Effector CD8-positive, alpha-beta T cell (primary cell): Measurements from ENCODE around the gene SCN8A.

Experiments
- DNase-seq: peaks from one replicate; lab custom pipeline; 2025; lab: John Stamatoyannopoulos, UW

Gene SCN8A

DNA sequence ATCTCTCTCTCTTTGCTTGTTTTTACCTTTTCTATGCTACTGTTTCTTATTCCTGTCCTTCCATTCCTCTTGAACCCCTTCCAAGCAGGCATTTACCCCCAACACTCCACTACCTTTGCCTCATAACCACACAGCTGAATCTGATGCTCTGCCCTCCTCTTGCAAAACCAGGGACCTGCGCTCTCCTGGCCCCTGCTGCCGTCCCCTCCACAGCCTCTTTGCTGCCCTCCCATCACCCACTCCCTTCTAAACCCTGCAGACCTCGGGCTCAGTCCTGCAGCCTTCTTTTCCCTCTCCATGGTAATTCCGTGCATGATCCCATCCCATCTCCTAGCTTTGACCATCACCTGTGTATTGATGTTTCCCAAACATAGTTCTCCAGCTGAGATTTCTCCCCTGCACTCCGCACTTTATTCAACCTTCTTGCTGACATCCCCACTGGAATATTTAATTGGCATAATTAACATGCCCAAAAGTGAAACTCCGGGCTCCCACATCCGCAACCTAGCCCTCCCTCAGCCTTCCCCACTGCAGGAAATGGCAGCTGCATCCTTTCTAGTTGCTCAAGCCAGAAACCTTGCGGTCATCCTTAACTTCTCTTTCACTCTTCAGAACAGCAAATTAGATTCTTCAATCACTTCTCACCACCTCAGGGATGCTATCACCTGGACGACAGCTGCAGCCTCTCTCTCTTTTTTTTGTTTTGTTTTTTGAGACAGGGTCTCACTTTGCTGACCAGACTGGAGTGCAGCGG is 241.5 kb downstream of the SCN8A start:
- DNase-seq: no peak

- no peak for DNase-seq
These were observed 242.6 kb downstream of the SCN8A start for GRCh38 chr12:51833448-51834227.

DNA sequence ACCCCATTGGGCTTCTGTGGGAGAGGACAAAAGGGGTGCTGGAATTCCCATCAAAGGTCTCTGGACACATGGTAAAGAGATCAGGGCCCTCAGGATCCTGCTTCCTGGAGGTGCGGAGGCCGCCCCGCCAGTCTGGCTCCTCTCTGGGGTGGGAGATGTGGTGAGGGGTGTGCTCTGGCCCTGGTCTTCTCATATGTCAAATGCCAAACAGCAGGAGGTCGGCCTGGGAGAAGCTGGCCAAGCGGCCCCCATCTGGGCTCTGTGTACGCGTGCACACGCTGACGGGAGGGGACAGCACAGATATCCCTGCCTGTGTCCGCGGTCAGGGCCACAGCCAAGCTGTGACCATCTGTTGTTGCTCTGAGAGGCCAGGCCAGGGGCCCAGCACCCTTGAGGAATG is 243.4 kb downstream of the SCN8A start:
- DNase-seq: no peak

DNA sequence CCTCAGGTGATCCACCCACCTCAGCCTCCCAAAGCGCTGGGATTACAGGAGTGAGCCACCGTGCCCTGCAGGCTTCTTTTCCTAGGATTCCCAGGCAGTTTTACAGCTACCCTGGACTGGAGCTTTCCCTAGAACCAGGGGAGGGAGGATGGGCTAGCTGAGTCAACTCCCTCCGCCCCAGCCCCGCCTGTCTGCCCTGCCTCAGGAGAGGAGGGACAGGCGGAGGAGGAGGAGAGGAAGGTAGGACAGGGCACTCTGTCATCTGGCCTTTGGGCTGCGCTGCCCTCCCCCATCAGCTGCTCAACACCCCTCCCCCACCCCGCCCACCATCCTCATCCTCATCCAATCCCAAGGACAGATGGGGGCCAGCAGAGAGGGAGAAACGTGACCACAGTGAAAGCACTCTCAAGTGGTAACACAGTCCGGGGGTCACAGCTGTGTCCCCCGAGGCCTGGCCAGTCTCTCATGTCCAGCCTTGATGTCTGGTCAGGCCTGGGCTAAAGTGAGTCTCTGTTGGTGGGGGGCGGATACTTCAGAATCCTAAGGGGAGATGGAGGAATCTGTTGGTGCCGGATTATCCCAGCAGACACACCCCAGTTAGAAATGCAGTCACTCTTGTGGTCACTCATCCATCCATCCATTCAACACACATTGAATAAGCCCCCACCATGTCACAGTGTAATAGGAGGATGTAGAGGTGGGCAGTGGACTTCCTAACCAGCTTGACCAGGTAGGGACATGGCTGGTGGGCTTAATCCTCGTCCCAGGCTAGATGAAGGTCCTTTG is 245.2 kb downstream of the SCN8A start:
- DNase-seq: no peak

DNA sequence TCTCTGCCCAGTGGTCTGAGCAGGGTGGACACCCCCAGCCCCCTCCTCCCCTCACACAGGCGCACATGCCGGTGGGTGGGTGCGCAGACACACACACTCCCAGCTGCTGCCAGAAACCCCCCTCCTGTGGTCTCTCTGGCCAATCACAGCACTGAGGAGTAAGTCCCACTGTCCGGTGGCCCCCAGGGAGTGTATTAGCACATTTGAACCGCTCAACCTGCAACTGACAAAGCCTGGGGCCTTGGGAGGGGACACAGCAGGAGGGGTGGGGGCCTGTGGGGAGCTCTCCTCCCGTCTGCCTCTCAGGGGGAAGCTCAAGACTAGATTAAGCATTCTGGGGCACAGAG is 245.8 kb downstream of the SCN8A start:
- DNase-seq: no peak

- DNase-seq: no peak
These were observed 246.3 kb downstream of the SCN8A start for GRCh38 chr12:51837286-51837685.

DNA sequence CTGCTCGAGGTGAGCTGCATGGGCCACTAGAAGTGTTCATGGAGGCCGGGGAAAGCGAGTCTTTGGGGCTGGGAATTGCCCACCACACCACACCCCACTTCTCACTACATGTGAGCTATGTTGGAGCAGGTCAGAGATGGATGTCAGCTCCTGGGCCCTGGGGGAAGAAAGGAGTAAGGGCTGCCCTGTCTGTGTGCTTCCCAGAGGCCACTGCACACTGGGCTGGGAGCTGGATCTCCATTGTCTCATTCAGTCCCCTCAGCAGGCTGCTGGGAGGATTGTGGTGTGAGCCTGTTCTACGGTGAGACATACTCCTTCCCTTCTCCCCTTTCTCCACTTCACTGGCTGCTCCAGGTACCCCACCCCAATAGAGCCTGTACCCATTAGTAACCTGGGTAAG is 247.0 kb downstream of the SCN8A start:
- DNase-seq: no peak

GRCh38 chr12:51838762-51839161 is 247.7 kb downstream of the SCN8A start:
- DNase-seq: no peak

DNA sequence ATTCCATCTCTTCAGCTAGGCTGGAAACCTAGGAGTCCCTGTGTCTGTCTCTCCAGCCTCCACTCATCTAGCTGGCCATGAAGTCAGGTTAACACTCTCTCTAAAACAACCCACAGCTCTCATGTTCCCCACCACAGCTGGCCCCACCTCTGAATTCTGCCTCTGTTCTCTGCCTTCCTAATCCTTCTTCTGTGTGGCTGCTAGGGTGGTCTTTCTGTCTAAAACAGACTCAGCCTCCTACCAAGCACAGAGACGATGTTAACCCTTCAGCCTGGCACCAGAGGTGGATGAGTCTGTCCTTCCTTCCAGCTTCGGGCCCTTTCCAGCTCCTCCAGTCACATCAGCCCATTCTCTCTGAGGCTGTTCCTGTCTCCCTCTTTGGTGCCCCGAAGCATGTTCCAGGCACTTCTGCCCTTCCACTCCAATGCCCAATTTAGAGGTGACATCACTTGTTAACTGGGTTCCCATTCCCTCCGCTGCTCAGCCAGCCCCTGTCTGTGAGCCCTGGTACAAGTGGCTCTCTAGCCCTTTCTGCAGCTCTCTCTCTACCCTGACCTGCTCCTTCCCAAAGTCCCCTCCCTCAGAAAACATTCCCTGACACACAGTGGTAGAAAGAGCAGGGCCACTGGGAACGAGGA is 248.4 kb downstream of the SCN8A start:
- DNase-seq: no peak

DNA sequence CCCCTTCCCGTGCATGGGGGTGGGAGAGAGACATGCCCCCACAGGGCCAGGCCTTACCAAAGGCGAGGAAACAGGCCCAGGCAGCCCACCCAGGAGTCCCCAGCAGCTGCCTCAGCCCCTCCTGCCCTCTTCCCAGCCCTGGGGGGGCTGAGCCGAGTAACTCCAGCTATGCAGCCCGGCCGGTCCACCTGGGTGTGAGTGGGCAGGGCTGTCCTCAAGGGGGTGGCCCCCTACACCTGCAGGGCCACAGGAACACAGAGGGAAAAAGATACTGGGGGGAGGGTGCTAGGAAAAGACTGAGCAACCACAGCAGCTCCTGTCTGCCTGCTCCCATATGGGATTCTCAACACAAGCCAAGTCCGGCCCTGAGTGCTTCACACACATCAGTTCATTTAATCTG is 249.9 kb downstream of the SCN8A start:
- DNase-seq: no peak

- no peak for DNase-seq
These were observed 250.7 kb downstream of the SCN8A start for GRCh38 chr12:51841727-51842126.

DNA sequence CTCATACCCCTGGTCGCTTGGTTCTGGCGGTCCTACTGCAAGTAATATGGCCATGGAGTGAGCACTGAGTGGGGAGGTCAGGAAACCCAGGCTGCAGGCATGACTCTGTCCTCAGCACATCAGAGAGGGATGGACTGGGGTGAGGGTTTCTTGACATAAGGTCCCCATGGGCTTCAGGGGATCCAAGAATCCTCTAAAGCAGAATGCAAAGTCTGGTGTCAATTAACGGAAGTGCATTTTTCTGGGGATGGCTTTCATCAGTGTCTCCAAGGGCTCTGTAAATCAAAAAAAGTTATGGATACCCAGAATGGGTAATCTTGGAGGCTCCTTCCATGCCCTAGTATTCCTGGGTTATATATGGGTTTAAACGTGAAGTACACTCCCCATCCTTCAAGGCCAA is 253.8 kb downstream of the SCN8A start:
- no peak for DNase-seq

DNA sequence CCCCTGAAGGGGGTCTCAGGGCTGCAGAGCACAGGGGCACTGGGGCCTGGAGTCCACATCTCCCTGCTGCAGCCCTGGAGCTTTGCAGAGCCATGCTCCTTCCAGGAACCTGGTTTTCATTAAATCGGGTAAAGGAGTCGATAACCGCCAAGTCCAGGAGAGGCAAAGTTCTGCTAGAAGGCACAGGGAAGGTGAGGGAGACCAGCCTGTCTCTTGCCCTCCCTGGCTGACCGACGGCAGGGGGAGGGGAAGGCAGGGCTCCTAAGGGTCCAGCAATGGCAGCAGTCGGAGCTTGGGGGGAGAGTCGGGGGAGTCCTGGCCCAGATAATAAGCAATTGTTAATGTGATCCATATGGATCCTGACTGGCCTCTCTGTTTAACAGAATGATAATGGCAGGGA is 254.4 kb downstream of the SCN8A start:
- no peak for DNase-seq

GRCh38 chr12:51846271-51846691 is 255.2 kb downstream of the SCN8A start:
- no peak for DNase-seq

DNA sequence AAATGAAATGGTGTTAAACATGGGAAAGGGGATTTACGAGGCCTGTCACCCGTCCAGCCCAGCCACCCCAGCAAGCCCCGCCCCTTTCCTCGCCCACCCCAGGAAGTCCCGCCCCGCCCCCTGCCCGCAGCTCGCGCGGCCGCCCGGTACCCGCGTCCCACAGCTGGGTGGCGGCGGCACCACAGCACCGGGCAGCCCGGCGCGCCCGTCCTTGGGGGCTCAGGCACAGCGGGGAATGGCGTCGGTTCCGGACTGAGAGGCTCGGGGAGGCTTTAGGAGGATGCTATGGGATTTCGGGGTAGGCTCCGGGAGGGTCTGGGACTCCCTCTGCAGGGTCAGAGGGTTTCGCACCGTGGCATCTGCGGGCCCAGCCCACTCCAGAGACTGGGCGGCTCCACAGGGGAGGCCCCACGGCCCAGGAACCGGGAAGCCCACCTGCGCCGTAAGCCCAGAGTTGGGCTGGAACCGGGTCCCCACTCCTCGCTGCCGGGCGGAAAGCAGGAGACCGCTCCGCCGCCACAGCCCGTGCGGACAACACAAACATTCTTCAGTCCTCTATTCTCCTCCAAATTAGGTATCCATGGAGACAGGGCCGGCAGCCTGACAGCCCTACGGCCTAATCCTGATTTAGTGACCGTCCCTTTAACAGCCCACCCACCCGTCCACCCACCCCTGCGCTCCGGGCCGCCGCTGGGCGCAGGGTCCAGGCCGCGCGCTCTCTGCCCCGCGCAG is 256.0 kb downstream of the SCN8A start:
- peak; percentile 14 for DNase-seq

GRCh38 chr12:51847643-51848325 is 256.8 kb downstream of the SCN8A start:
- DNase-seq: no peak

GRCh38 chr12:51848326-51848727 is 257.3 kb downstream of the SCN8A start, which contains the start of gene FIGNL2:
Gene FIGNL2 (minus strand): TSS chr12:51848718. CDS start chr12:51822413, 26,305 bp downstream.
- no peak for DNase-seq

GRCh38 chr12:51848841-51849735 is 258.1 kb downstream of the SCN8A start:
- DNase-seq: no peak

DNA sequence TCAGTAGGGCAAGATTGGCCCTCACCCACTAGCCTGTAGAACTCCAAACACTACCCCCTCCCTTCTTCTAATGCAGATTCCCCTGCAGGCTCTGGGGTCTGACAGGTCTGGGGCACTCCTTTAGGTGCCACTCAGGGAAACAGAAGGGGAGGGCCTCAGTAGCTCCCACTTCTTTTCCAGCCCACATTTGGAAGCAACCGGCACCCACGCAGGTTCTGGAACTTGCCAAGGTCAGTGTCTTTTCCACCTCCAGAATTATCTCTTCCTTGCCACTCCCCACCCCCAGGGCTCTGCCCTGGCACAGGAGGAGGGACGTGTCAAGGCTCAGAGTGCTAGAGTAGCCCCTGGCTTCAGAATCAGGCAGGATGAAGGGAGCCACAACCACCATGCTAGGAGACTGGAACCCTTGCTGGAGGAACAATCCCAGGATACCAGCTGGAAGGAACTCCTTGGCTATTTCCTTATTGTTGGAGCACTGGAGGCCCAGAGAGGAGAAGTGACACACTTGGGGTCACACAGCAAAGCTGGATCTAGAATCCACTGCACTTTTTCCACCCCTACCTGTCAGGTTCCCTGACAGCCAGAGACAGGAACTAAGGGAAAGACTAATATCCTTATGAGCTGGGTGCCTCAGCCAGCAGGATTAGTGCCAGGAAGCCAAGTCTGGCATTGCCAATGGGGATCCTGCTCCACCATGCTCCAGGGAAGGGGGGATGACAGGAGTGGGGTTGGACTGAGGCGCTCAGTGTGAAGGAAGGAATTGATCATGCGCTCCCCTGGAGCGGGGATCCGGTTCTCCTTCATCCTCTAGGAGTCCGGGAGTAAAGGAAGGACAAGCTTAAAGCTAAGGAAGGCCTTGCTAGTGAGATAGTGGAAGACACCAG is 259.3 kb downstream of the SCN8A start:
- DNase-seq: no peak
